GM18502 (cell line): ENCODE measurements around the gene UHMK1.

Source experiments
- ATAC-seq: cut with Tn5 transposase; IDR thresholded peaks from one replicate; pipeline ENCODE4 v1.9.1; 2021; ENCODE audit warnings: mild to moderate bottlenecking; ENCODE audit not compliant: unreplicated experiment, poor library complexity

Gene UHMK1

GRCh38 chr1:162527314-162527713, 29.7 kb downstream of the UHMK1 start:
- no peak for ATAC-seq

- ATAC-seq, result peak; percentile 94
Observed at GRCh38 chr1:162530307-162530987, 32.8 kb downstream of the UHMK1 start.

GRCh38 chr1:162530988-162531319, 33.3 kb downstream of the UHMK1 start:
- no peak for ATAC-seq

- no peak for ATAC-seq
Observed at GRCh38 chr1:162535501-162535900, 37.9 kb downstream of the UHMK1 start.

GRCh38 chr1:162536511-162536910, 38.9 kb downstream of the UHMK1 start:
- ATAC-seq, result no peak

- ATAC-seq, result no peak
Observed at GRCh38 chr1:162537216-162537615, 39.6 kb downstream of the UHMK1 start.

- ATAC-seq, result no peak
Observed at GRCh38 chr1:162538815-162539431, 41.3 kb downstream of the UHMK1 start.

- no peak for ATAC-seq
Observed at GRCh38 chr1:162541619-162542141, 44.1 kb downstream of the UHMK1 start.

GRCh38 chr1:162543228-162543627, 45.6 kb downstream of the UHMK1 start:
- ATAC-seq, result no peak

- no peak for ATAC-seq
Observed at GRCh38 chr1:162548170-162548569, 50.6 kb downstream of the UHMK1 start.

- ATAC-seq, result no peak
Observed at GRCh38 chr1:162549001-162549400, 51.4 kb downstream of the UHMK1 start.

GRCh38 chr1:162550925-162551324, 53.3 kb downstream of the UHMK1 start:
- ATAC-seq, result no peak

GRCh38 chr1:162551969-162552683, 54.5 kb downstream of the UHMK1 start:
- ATAC-seq, result no peak

GRCh38 chr1:162552684-162553252, 55.1 kb downstream of the UHMK1 start:
- no peak for ATAC-seq

- ATAC-seq, result no peak
Observed at GRCh38 chr1:162554258-162554657, 56.6 kb downstream of the UHMK1 start.

GRCh38 chr1:162557536-162557935, 59.9 kb downstream of the UHMK1 start:
- no peak for ATAC-seq

GRCh38 chr1:162560303-162561036, 62.9 kb downstream of the UHMK1 start:
- ATAC-seq, result no peak

- ATAC-seq, result peak; percentile 96
Observed at GRCh38 chr1:162561037-162561615, 63.5 kb downstream of the UHMK1 start.

- peak; percentile 42 for ATAC-seq
Observed at GRCh38 chr1:162561616-162562469, 64.2 kb downstream of the UHMK1 start, which contains the start of gene UAP1. Gene UAP1 (plus strand): TSS chr1:162561722. CDS start chr1:162566069, 4,347 bp downstream.
